HCT116 (cell line): ENCODE results near the gene ITPK1. TPM values are rescaled to one million over a fixed set of nuclear protein-coding genes. Genes with fewer than 3 reads are reported as not detected.

Experiments used
- ATAC-seq: fragments of 200-7000 bp; cut with Tn5 transposase; 2 replicates; pipeline ENCODE4 v1.9.1; 2020; ENCODE audit warnings: mild to moderate bottlenecking, moderate library complexity
- BruUV-seq: library from RNA; stranded (reverse); fragments of 400-500 nt; replicated peaks from 2 replicates; lab custom pipeline; 2021; lab: Mats Ljungman, UMichigan
- CTCF ChIA-PET: fragments of 300-600 bp; sonication (Branson Sonifier 250); formaldehyde crosslinking; loops from one replicate; lab custom pipeline; 2021; ENCODE audit warnings: antibody characterized with exemption; lab: Charles Lee
- POLR2A ChIA-PET: fragments of 300-600, 350-600 bp; sonication (Branson Sonifier 250); formaldehyde crosslinking; loops from one replicate; lab custom pipeline; 2021; ENCODE audit warnings: antibody characterized with exemption; lab: Charles Lee
- RAD21 ChIA-PET, 2 experiments: fragments of 300-600 bp; sonication (Branson Sonifier 250); formaldehyde crosslinking; loops; one replicate each; lab custom pipeline; 2023; ENCODE audit warnings: low total read pairs in 2 of 2; ENCODE audit not compliant: uncharacterized antibody in 2 of 2, unreplicated experiment in 2 of 2, low non-redundant PET in 1 of 2; lab: Charles Lee
- DNase-seq: peaks from one replicate; pipeline ENCODE4 v3.0.0-alpha.2; 2010; ENCODE audit warnings: low read depth, low spot score
- H2AFZ ChIP-seq: fragments of 200-600 bp; shearing (Covaris generic), sonication (generic); 2 replicates; pipeline ENCODE4 v1.6.1; 2017; ENCODE audit warnings: low read depth, mixed run types, mixed read lengths, antibody characterized with exemption, low read length; ENCODE audit not compliant: poor library complexity, severe bottlenecking
- H3K27ac ChIP-seq: 2 replicates; pipeline ENCODE4 v1.5.1; 2012; ENCODE audit warnings: low read depth, low read length
- H3K27me3 ChIP-seq: fragments of 200-600 bp; sonication (generic); 2 replicates; pipeline ENCODE4 v1.6.1; 2016; ENCODE audit warnings: mixed run types, low read length, mixed read lengths; ENCODE audit not compliant: insufficient read depth
- H3K36me3 ChIP-seq, 2 experiments: fragments of 200-500 bp in 1 of 2; fragments of 200-600 bp in 1 of 2; sonication (Bioruptor generic) in 1 of 2; sonication (generic) in 1 of 2; 2 replicates each; pipeline versions ENCODE4 v1.5.1 to v1.6.1; 2014 to 2016; ENCODE audit warnings: low read length in 2 of 2, inconsistent platforms in 1 of 2, mixed read lengths in 1 of 2, mixed run types in 1 of 2; ENCODE audit not compliant: insufficient read depth in 2 of 2, control insufficient read depth in 1 of 2
- H3K4me1 ChIP-seq, 2 experiments: fragments of 200-600 bp in 1 of 2; sonication (generic) in 1 of 2; 2 replicates each; pipeline versions ENCODE4 v1.5.1 to v1.6.1; 2012 to 2017; ENCODE audit warnings: low read length in 2 of 2, inconsistent platforms in 1 of 2, mild to moderate bottlenecking in 1 of 2, mixed read lengths in 1 of 2, mixed run types in 1 of 2, moderate library complexity in 1 of 2; ENCODE audit not compliant: insufficient read depth in 2 of 2, control insufficient read depth in 1 of 2
- H3K4me2 ChIP-seq: fragments of 200-600 bp; sonication (generic); 2 replicates; pipeline ENCODE4 v1.6.1; 2017; ENCODE audit warnings: mixed run types, low read length, mixed read lengths
- H3K4me3 ChIP-seq, 2 experiments: fragments of 200-600 bp in 1 of 2; sonication (generic) in 1 of 2; replicated peaks in 1 of 2; 2 replicates each; pipeline ENCODE4 v1.5.1; 2011 to 2016; ENCODE audit warnings: low read length in 2 of 2, control low read depth in 1 of 2, low read depth in 1 of 2, mild to moderate bottlenecking in 1 of 2, mixed read lengths in 1 of 2, mixed run types in 1 of 2
- H3K79me2 ChIP-seq: fragments of 200-600 bp; sonication (generic); 2 replicates; pipeline ENCODE4 v1.6.1; 2017; ENCODE audit warnings: mild to moderate bottlenecking, mixed run types, low read length, moderate library complexity, mixed read lengths; ENCODE audit not compliant: insufficient read depth
- H3K9ac ChIP-seq: fragments of 200-600 bp; sonication (generic); 2 replicates; pipeline ENCODE4 v1.6.1; 2016; ENCODE audit warnings: low read length, mixed read lengths
- H3K9me2 ChIP-seq: fragments of 200-600 bp; sonication (generic), shearing (Covaris generic); 2 replicates; pipeline ENCODE4 v1.6.1; 2017; ENCODE audit warnings: mixed run types, mild to moderate bottlenecking, moderate library complexity; ENCODE audit not compliant: insufficient read depth
- H3K9me3 ChIP-seq, 2 experiments: fragments of 200-500 bp in 1 of 2; fragments of 200-600 bp in 1 of 2; sonication (Bioruptor generic) in 1 of 2; sonication (generic) in 1 of 2; 2 replicates each; pipeline ENCODE4 v1.6.1; 2014 to 2017; ENCODE audit warnings: low read length in 2 of 2, mixed read lengths in 2 of 2, inconsistent platforms in 1 of 2, low read depth in 1 of 2, mild to moderate bottlenecking in 1 of 2, mixed run types in 1 of 2, moderate library complexity in 1 of 2; ENCODE audit not compliant: control insufficient read depth in 1 of 2, insufficient read depth in 1 of 2
- H4K20me1 ChIP-seq: fragments of 200-600 bp; sonication (generic), shearing (Covaris generic); 2 replicates; pipeline ENCODE4 v1.6.1; 2017; ENCODE audit warnings: mixed run types, mild to moderate bottlenecking, moderate library complexity; ENCODE audit not compliant: insufficient read depth
- ATF3 ChIP-seq: IDR thresholded peaks from 2 replicates; pipeline ENCODE4 v1.6.1; 2012
- CBX3 ChIP-seq: IDR thresholded peaks from 2 replicates; pipeline ENCODE4 v1.6.1; 2012; ENCODE audit warnings: low read depth
- CEBPB ChIP-seq: IDR thresholded peaks from 2 replicates; pipeline ENCODE4 v1.6.1; 2012; ENCODE audit warnings: low read depth
- EGR1 ChIP-seq: IDR thresholded peaks from 2 replicates; pipeline ENCODE4 v1.6.1; 2012; ENCODE audit warnings: low read depth
- ELF1 ChIP-seq: IDR thresholded peaks from 2 replicates; pipeline ENCODE4 v1.6.1; 2012; ENCODE audit warnings: low read depth, borderline replicate concordance
- EZH2 ChIP-seq: fragments of 200-600 bp; sonication (generic); IDR thresholded peaks from 2 replicates; pipeline ENCODE4 v1.6.1; 2017; ENCODE audit warnings: antibody characterized with exemption, mixed run types
- EZH2phosphoT487 ChIP-seq: fragments of 200-600 bp; IDR thresholded peaks from 2 replicates; pipeline ENCODE4 v1.6.1; 2018; ENCODE audit warnings: antibody characterized with exemption, borderline replicate concordance
- POLR2AphosphoS5 ChIP-seq: IDR thresholded peaks from 2 replicates; pipeline ENCODE4 v1.6.1; 2011; ENCODE audit warnings: mild to moderate bottlenecking, low read depth, low read length, moderate library complexity
- RAD21 ChIP-seq: IDR thresholded peaks from 2 replicates; pipeline ENCODE4 v1.6.1; 2012; ENCODE audit warnings: low read depth, mild to moderate bottlenecking
- SIN3A ChIP-seq: IDR thresholded peaks from 2 replicates; pipeline ENCODE4 v1.6.1; 2012; ENCODE audit warnings: low read depth
- SP1 ChIP-seq: IDR thresholded peaks from 2 replicates; pipeline ENCODE4 v1.6.1; 2012; ENCODE audit warnings: low read depth
- SRF ChIP-seq: IDR thresholded peaks from 2 replicates; pipeline ENCODE4 v1.6.1; 2012; ENCODE audit warnings: low read depth
- YY1 ChIP-seq: IDR thresholded peaks from 2 replicates; pipeline ENCODE4 v1.6.1; 2011; ENCODE audit warnings: low read length, low read depth, moderate library complexity, mild to moderate bottlenecking; ENCODE audit not compliant: insufficient replicate concordance; ENCODE audit errors: extremely low read depth
- ZBTB33 ChIP-seq: IDR thresholded peaks from 2 replicates; pipeline ENCODE4 v1.6.1; 2011; ENCODE audit warnings: mild to moderate bottlenecking, low read length, moderate library complexity; ENCODE audit not compliant: insufficient replicate concordance; ENCODE audit errors: extremely low read depth
- ZFX ChIP-seq: fragments of 450-650 bp; IDR thresholded peaks from 2 replicates; pipeline ENCODE4 v1.6.1; 2017
- ZNF274 ChIP-seq: fragments of 200-500 bp; sonication (Bioruptor generic); IDR thresholded peaks from 2 replicates; pipeline ENCODE4 v1.6.1; 2014; ENCODE audit warnings: mild to moderate bottlenecking, low read depth, low read length, inconsistent platforms
- intact Hi-C: fragments of 100-400 bp; cut with micrococcal nuclease; formaldehyde crosslinking; loops from 2 replicates; pipeline ENCODE4 v1.10.0; 2022
- total RNA-seq: library from RNA; stranded (reverse); gene quantifications from one replicate; pipeline ENCODE4 v1.2.1, GENCODE V29; 2021; ENCODE audit not compliant: unreplicated experiment
- TF ChIP-seq, protein P1 (sequence below), 3 experiments: fragments of 200-600 bp in 1 of 3; sonication (generic) in 1 of 3; IDR thresholded peaks in 2 of 3; conservative IDR thresholded peaks in 1 of 3; 2 replicates each; pipeline ENCODE4 v1.5.1; 2012 to 2017; ENCODE audit warnings: low read depth in 2 of 3, low read length in 2 of 3, antibody characterized with exemption in 1 of 3, borderline replicate concordance in 1 of 3, control low read depth in 1 of 3, mild to moderate bottlenecking in 1 of 3, mixed read lengths in 1 of 3, mixed run types in 1 of 3, moderate library complexity in 1 of 3; ENCODE audit not compliant: insufficient read depth in 1 of 3

The ITPK1 gene
- total RNA-seq, 1 experiment from 2014 or later = 70.2 TPM

- TF ChIP-seq ZBTB33 (no peak), ZFX (no peak), POLR2AphosphoS5 (no peak), SP1 (no peak), ELF1 (no peak), CEBPB (no peak)
- TF ChIP-seq, protein P1, sequence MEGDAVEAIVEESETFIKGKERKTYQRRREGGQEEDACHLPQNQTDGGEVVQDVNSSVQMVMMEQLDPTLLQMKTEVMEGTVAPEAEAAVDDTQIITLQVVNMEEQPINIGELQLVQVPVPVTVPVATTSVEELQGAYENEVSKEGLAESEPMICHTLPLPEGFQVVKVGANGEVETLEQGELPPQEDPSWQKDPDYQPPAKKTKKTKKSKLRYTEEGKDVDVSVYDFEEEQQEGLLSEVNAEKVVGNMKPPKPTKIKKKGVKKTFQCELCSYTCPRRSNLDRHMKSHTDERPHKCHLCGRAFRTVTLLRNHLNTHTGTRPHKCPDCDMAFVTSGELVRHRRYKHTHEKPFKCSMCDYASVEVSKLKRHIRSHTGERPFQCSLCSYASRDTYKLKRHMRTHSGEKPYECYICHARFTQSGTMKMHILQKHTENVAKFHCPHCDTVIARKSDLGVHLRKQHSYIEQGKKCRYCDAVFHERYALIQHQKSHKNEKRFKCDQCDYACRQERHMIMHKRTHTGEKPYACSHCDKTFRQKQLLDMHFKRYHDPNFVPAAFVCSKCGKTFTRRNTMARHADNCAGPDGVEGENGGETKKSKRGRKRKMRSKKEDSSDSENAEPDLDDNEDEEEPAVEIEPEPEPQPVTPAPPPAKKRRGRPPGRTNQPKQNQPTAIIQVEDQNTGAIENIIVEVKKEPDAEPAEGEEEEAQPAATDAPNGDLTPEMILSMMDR (IDR thresholded peaks at IDR 0.05 in 2 of 3, conservative IDR thresholded peaks at IDR 0.05 in 1 of 3; ENCODE audit: borderline replicate concordance in 1 of 3, insufficient read depth in 1 of 3, low read depth in 2 of 3, low read length in 2 of 3) = no peak
Measured at GRCh38 chr14:92925446-92925845, 190.3 kb downstream of the ITPK1 start (continued).

GRCh38 chr14:92924247-92924646 lies 191.5 kb downstream of the ITPK1 start:
- Histone ChIP-seq H3K9me3 (no peaks in the 10 kb centered on the region), H3K9ac (no peak overlapping the region), H2AFZ (no peak overlapping the region), H3K9me2 (no peaks in the 10 kb centered on the region), H3K4me3 (no peak overlapping the region), H4K20me1 (no peaks in the 10 kb centered on the region), H3K79me2 (no peaks in the 10 kb centered on the region), H3K27me3 (peaks cover 17% of the 10 kb centered on the region; the same call in 1 of the 2 replicates), H3K4me1 (no peaks in the 10 kb centered on the region), H3K27ac (no peak overlapping the region), H3K4me2 (no peak overlapping the region), H3K36me3 (no peaks in the 10 kb centered on the region)
- DNase-seq (no peak), ATAC-seq (no peak)
- CTCF ChIA-PET = no interaction called here
- BruUV-seq = no TSS peak
- POLR2A ChIA-PET = no interaction called here
- RAD21 ChIA-PET = no interaction called here
- intact Hi-C loops = no loop called here
- no peak for TF ChIP-seq ELF1
- TF ChIP-seq SP1 = no peak
- no peak for TF ChIP-seq POLR2AphosphoS5
- TF ChIP-seq ZNF274 = no peak
- TF ChIP-seq RAD21 = no peak
- no peak for TF ChIP-seq SRF
- no peak for TF ChIP-seq ATF3
- no peak for TF ChIP-seq EZH2
- TF ChIP-seq CBX3 = no peak
- no peak for TF ChIP-seq ZBTB33
- no peak for TF ChIP-seq YY1
- TF ChIP-seq SIN3A = no peak
- TF ChIP-seq EZH2phosphoT487 = no peak
- no peak for TF ChIP-seq EGR1
- TF ChIP-seq CEBPB = no peak
